Breast epithelium (tissue), 3 donors: ENCODE measurements around the gene PEF1.

Experiments used
- CTCF ChIP-seq, 3 donors: fragments of 450-650 bp; IDR thresholded peaks; one replicate each; pipeline ENCODE4 v1.5.1; 2016 to 2017; ENCODE audit warnings: antibody characterized with exemption in 3 of 3, mild to moderate bottlenecking in 3 of 3, moderate library complexity in 3 of 3
- POLR2A ChIP-seq: fragments of 450-650 bp; IDR thresholded peaks from one replicate; pipeline ENCODE4 v1.6.1; 2016; ENCODE audit warnings: antibody characterized with exemption, mild to moderate bottlenecking, moderate library complexity
- POLR2AphosphoS5 ChIP-seq, 3 donors: sonication (generic); formaldehyde crosslinking; IDR thresholded peaks; one replicate each; pipeline ENCODE4 v1.6.1; 2017; ENCODE audit warnings: antibody characterized with exemption in 3 of 3

- no peak for TF ChIP-seq CTCF (IDR thresholded peaks at IDR 0.05)
- TF ChIP-seq POLR2AphosphoS5 (IDR thresholded peaks at IDR 0.05) = no peak
- TF ChIP-seq POLR2A = no peak
Observed at GRCh38 chr1:31615939-31616338, 28.7 kb downstream of the PEF1 start.
